NCI-H82 (cell line): ENCODE data around the gene CDK2.
"Not testable (repeated sequence)": the region's sequence is repeated elsewhere in the genome, so short reads cannot be mapped to it uniquely, and the experiment has no call there.

Experiments
- DNase-seq: peaks from one replicate; lab custom pipeline; 2025; lab: John Stamatoyannopoulos, UW

The CDK2 gene

GRCh38 chr12:55938826-55939501 lies 27.7 kb upstream of the CDK2 start:
- DNase-seq: no peak

DNA sequence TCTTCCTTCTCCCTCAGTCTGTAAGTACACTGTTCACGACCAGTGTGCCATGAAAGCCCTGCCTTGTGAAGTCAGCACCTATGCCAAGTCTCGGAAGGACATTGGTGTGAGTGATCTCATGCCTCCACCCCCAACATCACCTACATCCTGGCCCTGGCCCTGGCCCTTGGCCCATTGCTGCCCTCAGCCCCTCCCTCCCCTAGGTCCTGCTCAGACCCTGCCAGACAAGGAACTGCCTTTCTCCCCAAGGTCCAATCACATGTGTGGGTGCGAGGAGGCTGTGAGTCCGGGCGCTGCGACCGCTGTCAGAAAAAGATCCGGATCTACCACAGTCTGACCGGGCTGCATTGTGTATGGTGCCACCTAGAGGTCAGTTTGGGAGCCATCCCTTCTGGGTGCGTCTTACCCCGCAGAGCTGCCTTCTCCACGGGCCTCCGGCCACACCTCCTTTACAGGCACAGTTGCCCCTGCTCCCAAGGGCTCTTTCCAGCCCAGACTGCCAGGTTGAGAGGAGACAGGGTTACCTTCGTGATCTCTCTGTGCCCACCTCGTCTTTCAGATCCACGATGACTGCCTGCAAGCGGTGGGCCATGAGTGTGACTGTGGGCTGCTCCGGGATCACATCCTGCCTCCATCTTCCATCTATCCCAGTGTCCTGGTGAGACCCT lies 26.4 kb upstream of the CDK2 start:
- peak; percentile 89 for DNase-seq

- no peak for DNase-seq
Measured at GRCh38 chr12:55942055-55942454, 24.6 kb upstream of the CDK2 start.

DNA sequence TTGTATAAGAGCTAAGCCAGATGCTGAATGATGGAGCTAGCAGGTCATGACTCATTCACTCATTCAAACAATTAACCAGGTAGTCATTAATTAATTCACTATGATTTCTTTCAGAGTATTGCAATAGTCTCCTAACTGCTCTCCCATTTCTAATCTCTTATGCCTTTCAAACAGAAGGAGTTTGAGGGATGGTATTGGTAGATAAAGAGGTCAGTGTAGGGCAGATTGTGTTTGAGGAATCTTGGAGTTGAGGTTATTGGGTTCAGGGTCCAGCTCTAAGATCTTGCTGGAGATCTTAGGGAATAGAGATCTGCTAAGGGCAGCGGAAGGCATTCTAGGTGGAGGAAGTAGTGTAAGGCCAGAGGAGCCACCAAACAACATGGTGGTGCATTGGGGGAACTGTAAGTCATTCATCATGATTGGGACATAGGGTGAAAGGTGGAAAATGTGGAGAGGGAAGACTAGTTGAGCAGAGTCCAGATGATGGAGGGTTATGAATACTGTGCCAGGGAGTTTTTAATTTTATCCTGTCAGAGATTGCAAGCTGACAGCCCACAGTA lies 24.0 kb upstream of the CDK2 start:
- no peak for DNase-seq

DNA sequence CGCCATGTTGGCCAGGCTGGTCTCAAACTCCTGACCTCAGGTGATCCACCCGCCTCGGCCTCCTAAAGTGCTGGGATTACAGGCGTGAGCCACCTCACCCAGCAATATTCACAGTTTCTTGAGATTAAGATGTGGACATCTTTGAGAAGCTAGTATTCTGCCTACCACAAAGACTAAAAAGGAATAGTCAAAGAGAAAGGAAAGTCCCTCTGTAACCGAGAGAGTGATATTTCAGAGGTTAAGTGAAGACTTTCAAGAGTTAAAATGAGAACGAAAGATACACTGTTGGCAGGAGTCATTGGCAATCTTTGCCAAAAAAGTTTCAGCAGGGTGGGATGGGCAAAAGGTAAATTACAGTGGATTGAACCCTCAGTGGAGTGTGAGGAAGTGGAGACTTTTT lies 20.1 kb upstream of the CDK2 start:
- DNase-seq: no peak

GRCh38 chr12:55955344-55955743 lies 11.3 kb upstream of the CDK2 start:
- DNase-seq: no peak

GRCh38 chr12:55955800-55956508 lies 10.7 kb upstream of the CDK2 start:
- DNase-seq: peak; percentile 60

DNA sequence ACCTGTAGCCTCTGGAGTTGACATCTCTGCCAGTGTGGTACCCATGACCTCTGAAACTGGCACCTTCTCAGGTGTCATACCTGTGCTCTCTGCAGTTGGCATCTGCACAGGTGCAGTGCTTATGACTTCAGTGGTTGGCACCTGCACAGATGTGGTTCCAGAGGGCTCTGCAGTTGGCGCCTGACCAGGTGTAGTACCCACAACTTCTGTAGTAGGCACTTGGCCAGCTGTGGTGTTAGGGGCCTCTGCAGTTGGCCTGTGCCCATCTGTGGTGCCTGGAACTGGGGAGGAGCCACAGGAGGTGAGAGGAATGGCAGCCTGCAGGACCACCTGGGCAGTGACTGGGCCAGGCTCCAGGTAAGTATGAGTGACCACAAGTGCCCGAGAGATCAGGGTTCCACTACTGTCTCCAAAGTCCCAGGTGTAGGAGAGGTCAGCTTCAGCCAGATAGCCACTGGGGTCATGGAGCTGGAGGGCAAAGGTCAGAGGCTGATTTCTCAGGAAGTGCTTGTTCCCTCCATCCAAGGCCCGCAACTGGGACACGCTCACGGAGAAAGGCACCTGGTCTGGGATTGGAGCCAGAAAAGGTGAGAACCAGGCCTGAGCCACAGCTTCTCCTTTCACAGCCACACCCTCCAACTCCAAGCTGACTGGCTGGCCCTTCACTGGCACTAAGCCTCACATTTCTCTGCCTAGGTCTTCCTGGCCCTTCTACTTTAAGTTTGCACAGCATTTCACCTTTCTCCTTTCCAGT lies 9.3 kb upstream of the CDK2 start:
- no peak for DNase-seq

- DNase-seq: no peak
Measured at GRCh38 chr12:55963760-55964159, 2.9 kb upstream of the CDK2 start.

GRCh38 chr12:55965240-55965639 lies 1.4 kb upstream of the CDK2 start:
- DNase-seq: no peak

- DNase-seq: no peak
Measured at GRCh38 chr12:55965941-55966407, 656 bp upstream of the CDK2 start, which contains the start of gene PMEL. Gene PMEL, minus strand, starts transcription at chr12:55966042. Its CDS starts 31 bp downstream, at chr12:55966011.

DNA sequence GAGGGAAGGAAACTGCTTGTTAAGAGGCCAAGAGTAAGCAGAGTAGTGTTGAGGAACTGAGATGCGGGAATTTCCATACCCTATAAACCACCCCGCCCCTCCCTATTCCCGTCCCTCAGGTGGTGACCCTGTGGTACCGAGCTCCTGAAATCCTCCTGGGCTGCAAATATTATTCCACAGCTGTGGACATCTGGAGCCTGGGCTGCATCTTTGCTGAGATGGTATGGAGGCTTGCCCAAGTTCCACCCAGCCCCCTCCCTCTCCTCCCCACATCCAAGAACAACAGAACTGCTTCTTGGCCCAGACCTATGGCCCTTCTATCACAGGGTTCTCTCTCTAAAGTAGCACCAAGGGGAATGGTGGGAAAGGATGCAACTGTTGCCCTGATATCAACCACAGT lies 2.7 kb downstream of the CDK2 start:
- no peak for DNase-seq

DNA sequence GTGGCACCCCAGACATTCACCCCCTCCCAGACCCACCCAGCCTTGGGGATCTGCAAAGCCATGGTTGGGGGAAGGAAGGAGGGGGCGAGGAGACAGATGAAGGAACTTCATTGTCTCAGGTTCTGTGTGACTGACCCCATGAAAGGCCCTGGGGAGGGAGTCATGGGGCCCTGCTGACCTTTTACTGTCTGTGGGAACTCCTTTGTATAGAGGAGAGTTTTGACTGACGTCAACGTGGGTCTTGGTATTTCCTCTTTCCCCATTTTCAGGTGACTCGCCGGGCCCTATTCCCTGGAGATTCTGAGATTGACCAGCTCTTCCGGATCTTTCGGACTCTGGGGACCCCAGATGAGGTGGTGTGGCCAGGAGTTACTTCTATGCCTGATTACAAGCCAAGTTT lies 4.1 kb downstream of the CDK2 start:
- no peak for DNase-seq

DNA sequence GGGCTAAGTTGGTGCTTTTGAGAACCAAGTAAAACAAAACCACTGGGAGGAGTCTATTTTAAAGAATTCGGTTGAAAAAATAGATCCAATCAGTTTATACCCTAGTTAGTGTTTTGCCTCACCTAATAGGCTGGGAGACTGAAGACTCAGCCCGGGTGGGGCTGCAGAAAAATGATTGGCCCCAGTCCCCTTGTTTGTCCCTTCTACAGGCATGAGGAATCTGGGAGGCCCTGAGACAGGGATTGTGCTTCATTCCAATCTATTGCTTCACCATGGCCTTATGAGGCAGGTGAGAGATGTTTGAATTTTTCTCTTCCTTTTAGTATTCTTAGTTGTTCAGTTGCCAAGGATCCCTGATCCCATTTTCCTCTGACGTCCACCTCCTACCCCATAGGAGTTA lies 5.4 kb downstream of the CDK2 start:
- no peak for DNase-seq

DNA sequence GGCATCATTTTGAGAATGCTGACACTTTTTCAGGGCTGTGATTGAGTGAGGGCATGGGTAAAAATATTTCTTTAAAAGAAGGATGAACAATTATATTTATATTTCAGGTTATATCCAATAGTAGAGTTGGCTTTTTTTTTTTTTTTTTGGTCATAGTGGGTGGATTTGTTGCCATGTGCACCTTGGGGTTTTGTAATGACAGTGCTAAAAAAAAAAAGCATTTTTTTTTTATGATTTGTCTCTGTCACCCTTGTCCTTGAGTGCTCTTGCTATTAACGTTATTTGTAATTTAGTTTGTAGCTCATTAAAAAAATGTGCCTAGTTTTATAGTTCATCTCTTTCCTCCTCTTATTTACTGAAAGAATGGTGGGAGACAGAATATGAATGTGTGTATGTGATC lies 5.8 kb downstream of the CDK2 start:
- DNase-seq: no peak

- DNase-seq: peak; percentile 45
Measured at GRCh38 chr12:55972911-55973598, 6.4 kb downstream of the CDK2 start.

- peak; percentile 100 for DNase-seq
Measured at GRCh38 chr12:55973599-55974307, 7.1 kb downstream of the CDK2 start, which contains the start of gene RAB5B. Gene RAB5B, plus strand, starts transcription at chr12:55974078. Its CDS starts 12,883 bp downstream, at chr12:55986961.

DNA sequence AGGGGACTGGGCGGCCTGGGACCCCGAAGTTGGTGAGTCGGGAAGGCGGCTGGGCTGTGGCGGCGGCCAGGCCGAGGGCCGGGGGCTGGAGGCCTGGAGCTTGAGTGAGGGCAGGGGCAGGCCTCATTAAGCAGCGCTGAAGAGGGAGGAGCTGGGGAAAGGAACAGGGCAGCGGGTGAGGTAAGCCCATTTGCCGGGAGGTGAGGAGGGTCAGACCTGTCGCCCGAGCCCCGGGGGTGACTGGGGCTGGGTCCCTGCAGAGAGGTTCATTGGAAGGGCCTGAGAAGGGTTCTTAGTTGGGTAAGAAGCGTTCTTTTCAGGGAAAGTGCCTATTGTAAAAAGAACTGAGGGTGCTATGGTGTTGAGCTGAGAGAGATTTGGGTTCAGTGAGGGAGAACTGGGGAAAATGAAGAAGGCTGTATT lies 7.7 kb downstream of the CDK2 start:
- DNase-seq: peak; percentile 77

DNA sequence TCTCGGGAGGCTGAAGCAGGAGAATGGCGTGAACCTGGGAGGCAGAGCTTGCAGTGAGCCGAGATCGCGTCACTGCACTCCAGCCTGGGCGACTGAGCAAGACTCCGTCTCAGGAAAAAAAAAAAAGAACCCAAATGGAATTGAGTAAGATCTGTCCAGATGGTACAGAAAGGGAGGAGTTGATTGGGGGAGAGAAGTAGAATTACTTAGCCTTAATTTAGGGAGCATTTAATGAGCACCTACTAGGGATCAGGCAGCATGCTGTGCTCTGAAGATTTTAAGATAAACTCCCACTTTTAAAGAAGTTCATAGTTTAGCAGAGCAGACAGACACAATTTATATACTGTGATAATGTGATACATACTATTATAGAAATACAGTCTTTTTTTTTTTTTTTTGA lies 11.8 kb downstream of the CDK2 start:
- DNase-seq: no peak

DNA sequence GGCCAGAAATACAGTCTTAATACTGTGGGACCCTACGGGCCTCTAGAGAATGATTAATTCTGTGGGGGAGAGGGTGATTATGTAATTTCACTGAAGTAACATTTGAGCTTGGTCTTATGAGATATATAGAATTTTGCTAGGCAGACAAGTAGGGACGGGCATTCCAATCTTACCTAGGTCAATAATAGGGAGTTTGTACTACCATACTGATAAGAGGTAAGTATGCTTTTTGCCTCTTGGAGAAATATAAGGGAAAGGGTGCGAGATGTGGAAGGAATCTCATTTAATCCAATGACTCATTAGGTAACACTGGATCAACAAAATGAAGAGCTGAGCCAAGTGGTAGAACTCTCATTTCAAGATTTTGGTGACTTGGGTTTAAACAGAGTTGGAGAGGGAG lies 12.4 kb downstream of the CDK2 start:
- DNase-seq: no peak

DNA sequence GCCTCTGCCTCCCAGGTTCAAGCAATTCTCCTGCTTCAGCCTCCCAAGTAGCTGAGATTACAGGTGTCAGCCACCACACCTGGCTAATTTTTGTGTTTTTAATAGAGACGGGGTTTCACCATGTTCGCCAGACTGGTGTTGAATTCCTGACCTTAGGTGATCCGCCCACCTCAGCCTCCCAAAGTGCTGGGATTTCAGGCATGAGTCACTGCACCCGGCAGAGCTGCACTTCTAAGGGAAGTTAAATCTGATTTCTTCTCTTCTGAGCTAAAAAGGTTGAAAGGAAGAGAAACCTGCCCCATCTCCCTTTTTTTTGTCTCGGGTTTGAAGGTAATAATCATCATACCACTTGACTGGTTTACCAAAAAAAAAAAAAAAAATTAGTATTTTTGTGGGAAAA lies 15.3 kb downstream of the CDK2 start:
- DNase-seq: not testable (repeated sequence)
